Neutrophil (primary cell): ENCODE measurements around the gene HNRNPUL2.

ENCODE experiments used
- H3K27ac ChIP-seq: fragments of 200-600 bp; sonication (generic); 2 replicates; pipeline ENCODE4 v1.5.1; 2016; ENCODE audit warnings: mild to moderate bottlenecking, moderate library complexity
- H3K27me3 ChIP-seq: fragments of 200-600 bp; sonication (generic); 2 replicates; pipeline ENCODE4 v1.6.0; 2016; ENCODE audit warnings: mild to moderate bottlenecking
- H3K36me3 ChIP-seq: fragments of 200-600 bp; sonication (generic); 2 replicates; pipeline ENCODE4 v1.5.1; 2017
- H3K4me1 ChIP-seq, 2 experiments: fragments of 200-600 bp in 1 of 2; sonication (generic) in 1 of 2; 1 replicate in 1 of 2; 2 replicates in 1 of 2; pipeline versions ENCODE4 v1.5.1 to v1.6.1; 2013 to 2016; ENCODE audit warnings: low read depth in 1 of 2, low read length in 1 of 2, mild to moderate bottlenecking in 1 of 2, moderate library complexity in 1 of 2; ENCODE audit not compliant: control insufficient read depth in 1 of 2, insufficient read depth in 1 of 2
- H3K4me3 ChIP-seq, 2 experiments: fragments of 200-600 bp in 1 of 2; sonication (generic) in 1 of 2; 1 replicate in 1 of 2; 2 replicates in 1 of 2; pipeline ENCODE4 v1.5.1; 2013 to 2016; ENCODE audit warnings: low read depth in 1 of 2, low read length in 1 of 2, mild to moderate bottlenecking in 1 of 2, moderate library complexity in 1 of 2
- H3K9me3 ChIP-seq: fragments of 200-600 bp; sonication (generic); 2 replicates; pipeline ENCODE4 v1.5.1; 2016
- TF ChIP-seq, protein P1 (sequence below): fragments of 200-600 bp; sonication (generic); IDR thresholded peaks from 2 replicates; pipeline ENCODE4 v1.5.1; 2016; ENCODE audit warnings: antibody characterized with exemption

HNRNPUL2 gene

DNA sequence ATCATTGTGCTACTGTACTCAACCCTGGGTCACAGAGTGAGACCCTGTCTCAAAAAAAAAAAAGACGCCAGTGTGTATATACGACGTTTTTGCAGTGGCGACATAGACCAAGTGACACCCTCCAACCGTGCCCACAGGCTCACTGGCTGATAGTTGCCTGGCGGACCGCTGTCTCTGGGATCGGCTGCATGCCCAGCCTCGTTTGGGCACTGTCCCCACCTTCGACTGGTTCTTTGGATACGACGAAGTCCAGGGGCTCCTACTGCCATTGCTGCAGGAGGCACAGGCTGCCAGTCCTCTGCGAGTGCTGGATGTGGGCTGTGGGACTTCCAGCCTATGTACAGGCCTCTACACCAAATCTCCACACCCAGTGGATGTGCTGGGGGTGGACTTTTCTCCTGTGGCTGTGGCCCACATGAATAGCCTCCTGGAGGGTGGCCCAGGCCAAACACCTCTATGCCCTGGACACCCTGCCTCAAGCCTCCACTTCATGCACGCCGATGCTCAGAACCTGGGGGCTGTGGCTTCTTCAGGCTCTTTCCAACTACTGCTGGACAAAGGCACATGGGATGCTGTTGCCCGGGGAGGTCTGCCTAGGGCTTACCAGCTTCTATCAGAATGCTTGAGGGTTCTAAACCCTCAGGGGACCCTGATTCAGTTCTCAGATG lies 60.9 kb downstream of the HNRNPUL2 start:
- Histone ChIP-seq H3K27ac (peak overlapping the region; percentile 90), H3K27me3 (no peaks in the 10 kb centered on the region), H3K9me3 (no peaks in the 10 kb centered on the region), H3K4me3 (peak overlapping the region; percentile 76 to 96), H3K4me1 (peaks cover 28 to 31% of the 10 kb centered on the region in 2 experiments), H3K36me3 (peaks cover 14% of the 10 kb centered on the region)
- TF ChIP-seq, protein P1, sequence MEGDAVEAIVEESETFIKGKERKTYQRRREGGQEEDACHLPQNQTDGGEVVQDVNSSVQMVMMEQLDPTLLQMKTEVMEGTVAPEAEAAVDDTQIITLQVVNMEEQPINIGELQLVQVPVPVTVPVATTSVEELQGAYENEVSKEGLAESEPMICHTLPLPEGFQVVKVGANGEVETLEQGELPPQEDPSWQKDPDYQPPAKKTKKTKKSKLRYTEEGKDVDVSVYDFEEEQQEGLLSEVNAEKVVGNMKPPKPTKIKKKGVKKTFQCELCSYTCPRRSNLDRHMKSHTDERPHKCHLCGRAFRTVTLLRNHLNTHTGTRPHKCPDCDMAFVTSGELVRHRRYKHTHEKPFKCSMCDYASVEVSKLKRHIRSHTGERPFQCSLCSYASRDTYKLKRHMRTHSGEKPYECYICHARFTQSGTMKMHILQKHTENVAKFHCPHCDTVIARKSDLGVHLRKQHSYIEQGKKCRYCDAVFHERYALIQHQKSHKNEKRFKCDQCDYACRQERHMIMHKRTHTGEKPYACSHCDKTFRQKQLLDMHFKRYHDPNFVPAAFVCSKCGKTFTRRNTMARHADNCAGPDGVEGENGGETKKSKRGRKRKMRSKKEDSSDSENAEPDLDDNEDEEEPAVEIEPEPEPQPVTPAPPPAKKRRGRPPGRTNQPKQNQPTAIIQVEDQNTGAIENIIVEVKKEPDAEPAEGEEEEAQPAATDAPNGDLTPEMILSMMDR, result no peak

DNA sequence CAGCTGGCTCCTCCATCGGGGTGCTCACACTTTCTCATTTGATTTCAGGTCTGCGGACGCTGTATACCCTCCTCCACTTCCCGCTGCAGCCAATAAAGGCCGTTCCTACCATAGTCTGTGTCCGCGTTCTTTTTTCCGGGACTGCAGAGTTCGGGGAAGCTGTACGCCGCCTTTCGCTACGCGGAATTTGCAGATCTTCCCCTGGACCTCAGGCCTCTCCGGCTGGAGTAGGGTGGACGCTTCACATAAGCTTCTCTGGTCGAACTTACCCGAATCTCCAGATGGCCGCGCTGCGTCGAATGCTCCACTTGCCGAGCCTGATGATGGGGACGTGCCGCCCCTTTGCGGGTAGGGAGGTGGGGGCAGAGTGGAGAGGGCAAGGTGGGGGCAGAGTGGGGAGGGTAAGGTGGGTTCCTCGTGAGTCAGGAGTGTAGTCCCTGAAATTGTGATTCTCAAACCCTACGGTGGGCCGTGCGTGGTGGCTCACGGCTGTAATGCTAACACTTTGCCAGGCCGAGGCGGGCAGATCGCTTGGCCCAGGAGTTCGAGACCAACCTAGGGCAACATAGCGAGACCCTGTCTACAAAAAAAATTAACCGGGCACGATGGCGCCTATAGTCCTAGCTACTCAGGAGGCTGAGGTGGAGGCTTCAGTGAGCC lies 61.5 kb downstream of the HNRNPUL2 start:
- Histone ChIP-seq H3K4me3 (peak overlapping the region; percentile 76 to 96), H3K27me3 (no peaks in the 10 kb centered on the region), H3K4me1 (peaks cover 22 to 26% of the 10 kb centered on the region in 2 experiments), H3K36me3 (peaks cover 14% of the 10 kb centered on the region), H3K9me3 (no peaks in the 10 kb centered on the region), H3K27ac (peak overlapping the region; percentile 90)
- TF ChIP-seq, protein P1, result no peak

DNA sequence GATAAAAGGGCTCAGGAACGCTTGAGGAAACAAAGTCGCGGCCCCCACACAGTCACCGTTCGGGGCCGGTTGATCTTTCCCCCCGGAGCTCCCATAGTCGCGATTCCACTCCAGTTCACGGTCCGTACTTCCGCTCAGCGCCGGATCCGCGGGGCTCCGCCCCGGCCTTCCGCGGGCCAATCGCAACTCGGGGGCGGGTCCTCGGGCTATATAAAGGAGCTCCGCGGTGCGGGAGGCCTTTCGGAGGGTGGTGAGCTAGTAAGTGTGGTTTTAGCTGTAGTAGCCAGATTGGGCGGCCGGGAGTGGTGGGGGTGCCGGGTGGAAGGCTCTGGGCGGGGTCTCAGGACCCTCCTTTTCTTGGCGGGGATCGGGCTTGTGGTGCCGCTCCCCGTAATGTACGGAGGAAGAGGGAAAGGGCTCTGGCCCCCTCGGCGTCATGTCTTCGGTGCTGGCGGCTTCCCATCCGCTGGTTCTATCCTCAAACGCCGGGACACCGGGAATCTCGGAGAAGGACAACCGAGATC lies 62.1 kb downstream of the HNRNPUL2 start, which contains the start of the genes C11orf98 and CSKMT:
Gene C11orf98, minus strand, starts transcription at position 136 of the 524 bp plus-strand sequence. Its CDS starts 41 bp downstream, at position 95.
Gene CSKMT, plus strand, starts transcription at position 238 of the 524 bp plus-strand sequence. CDS start 568 bp downstream, outside the sequence.
- H3K36me3 ChIP-seq, result peaks cover 14% of the 10 kb centered on the region

DNA sequence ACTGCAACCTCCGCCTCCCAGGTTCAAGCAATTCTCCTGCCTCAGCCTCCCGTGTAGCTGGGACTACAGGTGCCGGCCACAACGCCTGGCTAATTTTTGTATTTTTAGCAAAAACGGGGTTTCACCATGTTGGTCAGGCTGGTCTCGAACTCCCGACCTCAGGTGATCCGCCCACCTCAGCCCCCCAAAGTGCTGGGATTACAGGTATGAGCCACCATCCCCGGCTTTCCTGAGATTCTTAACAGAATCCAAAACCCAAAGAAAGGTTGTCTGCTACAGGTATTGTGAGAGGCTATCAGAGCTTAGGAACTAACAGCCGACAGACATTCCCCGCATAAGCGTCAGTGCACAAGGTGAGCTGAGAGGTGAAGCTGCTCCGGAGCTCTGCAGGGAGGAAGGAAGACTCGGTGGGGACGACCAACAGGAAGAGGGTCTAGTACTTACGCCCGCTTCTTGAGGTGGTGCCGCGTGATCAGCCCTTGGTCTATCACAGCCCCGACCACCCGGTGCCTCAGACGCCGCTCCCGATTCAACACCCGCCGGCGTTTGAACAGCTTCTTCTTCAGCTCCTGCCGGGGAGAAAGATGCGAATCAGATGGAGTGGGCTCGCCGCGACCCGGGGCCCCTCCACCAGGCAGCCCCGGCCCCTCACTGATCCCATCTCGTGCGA lies 62.7 kb downstream of the HNRNPUL2 start:
- Histone ChIP-seq H3K4me1 (peaks cover 22 to 25% of the 10 kb centered on the region in 2 experiments), H3K36me3 (peaks cover 14% of the 10 kb centered on the region)
- TF ChIP-seq, protein P1, result no peak

More for the DNA sequence above, 62.1 kb downstream of the HNRNPUL2 start, which contains the start of the genes C11orf98 and CSKMT:
- peaks cover 22 to 25% of the 10 kb centered on the region in 2 experiments for H3K4me1 ChIP-seq
- H3K9me3 ChIP-seq, result no peaks in the 10 kb centered on the region
- TF ChIP-seq, protein P1, result no peak
- no peaks in the 10 kb centered on the region for H3K27me3 ChIP-seq
- peak within 1 kb of the TSS; percentile 76 to 96 for H3K4me3 ChIP-seq
- peak within 1 kb of the TSS; percentile 90 for H3K27ac ChIP-seq

More for the DNA sequence above, 62.7 kb downstream of the HNRNPUL2 start:
- peak overlapping the region; percentile 90 for H3K27ac ChIP-seq
- no peaks in the 10 kb centered on the region for H3K27me3 ChIP-seq
- peak overlapping the region; percentile 76 to 96 for H3K4me3 ChIP-seq
- no peaks in the 10 kb centered on the region for H3K9me3 ChIP-seq
